T-cell (primary cell): ENCODE data around the gene IL1RAPL2. TPM values are rescaled to one million over a fixed set of nuclear protein-coding genes. Genes with fewer than 3 reads are reported as not detected.
"Not testable (repeated sequence)": the region's sequence is repeated elsewhere in the genome, so short reads cannot be mapped to it uniquely, and the experiment has no call there.

Source experiments
- ATAC-seq, 4 experiments: fragments of 200-7000 bp in 3 of 4; fragments of 150-1000 bp in 1 of 4; cut with Tn5 transposase; replicated peaks in 1 of 4; 1 replicate in 3 of 4; 2 replicates in 1 of 4; pipeline ENCODE4 v1.10.0; 2021; ENCODE audit warnings: moderate library complexity in 3 of 4, mild to moderate bottlenecking in 2 of 4, moderate number of reproducible peaks in 1 of 4
- CTCF ChIA-PET, 2 donors: fragments of 300-600 bp; sonication (Branson Sonifier 250); formaldehyde crosslinking; loops; one replicate each; lab custom pipeline; 2022; ENCODE audit warnings: antibody characterized with exemption in 2 of 2; lab: Charles Lee
- POLR2A ChIA-PET, 2 donors: fragments of 300-600 bp; sonication (Branson Sonifier 250); formaldehyde crosslinking; loops; one replicate each; lab custom pipeline; 2022; ENCODE audit warnings: antibody characterized with exemption in 2 of 2; lab: Charles Lee
- DNase-seq, 35 experiments: peaks; one replicate each; pipeline versions ENCODE4 v3.0.0 to v3.0.0-alpha.2; 2013 to 2023
- H3K27ac ChIP-seq: one replicate; pipeline ENCODE4 v1.5.1; 2013; ENCODE audit warnings: low read length
- H3K27me3 ChIP-seq, 2 experiments: replicated peaks in 1 of 2; 1 replicate in 1 of 2; 2 replicates in 1 of 2; pipeline versions ENCODE4 v1.6.1 to v1.7.0; 2013; ENCODE audit warnings: low read length in 1 of 2, mixed read lengths in 1 of 2; ENCODE audit not compliant: control insufficient read depth in 2 of 2, insufficient read depth in 2 of 2; ENCODE audit errors: extremely low read depth in 1 of 2
- H3K36me3 ChIP-seq, 2 donors: 1 replicate in 1 of 2; 2 replicates in 1 of 2; pipeline versions ENCODE4 v1.6.1 to v1.7.0; 2013; ENCODE audit warnings: low read length in 1 of 2; ENCODE audit not compliant: control insufficient read depth in 2 of 2, insufficient read depth in 1 of 2; ENCODE audit errors: extremely low read depth in 1 of 2
- H3K4me1 ChIP-seq, 2 experiments: 1 replicate in 1 of 2; 2 replicates in 1 of 2; pipeline versions ENCODE4 v1.6.1 to v1.7.0; 2013; ENCODE audit warnings: low read length in 2 of 2, mixed read lengths in 1 of 2; ENCODE audit not compliant: insufficient read depth in 2 of 2, control insufficient read depth in 1 of 2; ENCODE audit errors: extremely low read depth in 1 of 2
- H3K4me3 ChIP-seq, 2 donors: 1 replicate in 1 of 2; 2 replicates in 1 of 2; pipeline versions ENCODE4 v1.5.1 to v1.7.0; 2013; ENCODE audit warnings: mild to moderate bottlenecking in 2 of 2, low read length in 1 of 2, moderate library complexity in 1 of 2; ENCODE audit not compliant: control insufficient read depth in 1 of 2; ENCODE audit errors: extremely low read depth in 1 of 2
- H3K9me3 ChIP-seq: 2 replicates; pipeline ENCODE4 v1.7.0; 2013
- H3K27ac Mint-ChIP-seq, 2 donors: one replicate each; pipeline ENCODE4 v1.8.0; 2020 to 2021; ENCODE audit warnings: mild to moderate bottlenecking in 2 of 2, mixed read lengths in 2 of 2
- H3K27me3 Mint-ChIP-seq, 2 donors: one replicate each; pipeline ENCODE4 v1.8.0; 2021 to 2022; ENCODE audit warnings: mixed read lengths in 2 of 2
- H3K36me3 Mint-ChIP-seq: one replicate; pipeline ENCODE4 v1.8.0; 2021; ENCODE audit warnings: mixed read lengths
- H3K4me1 Mint-ChIP-seq, 3 donors: one replicate each; pipeline ENCODE4 v1.8.0; 2020 to 2022; ENCODE audit warnings: mixed read lengths in 3 of 3, mild to moderate bottlenecking in 1 of 3
- H3K4me3 Mint-ChIP-seq, 3 donors: one replicate each; pipeline ENCODE4 v1.8.0; 2020 to 2022; ENCODE audit warnings: mild to moderate bottlenecking in 3 of 3, mixed read lengths in 3 of 3, moderate library complexity in 3 of 3
- H3K9me3 Mint-ChIP-seq, 3 donors: one replicate each; pipeline ENCODE4 v1.8.0; 2020 to 2022; ENCODE audit warnings: mixed read lengths in 3 of 3
- whole genome bisulfite sequencing: methylation state at CpG from one replicate; pipeline ENCODE4 v1.1.5; 2013; ENCODE audit warnings: missing lambda C conversion rate; ENCODE audit not compliant: insufficient coverage; 5-methylcytosine and 5-hydroxymethylcytosine counted together
- total RNA-seq, 35 experiments: library from RNA in 6 of 35; stranded (reverse) in 6 of 35; fragments of 120-200 nt in 1 of 35; gene quantifications; one replicate each; pipeline versions ENCODE4 v1.2.1 to v1.2.4 and lab custom pipeline; 2013 to 2026

The IL1RAPL2 gene
- total RNA-seq, 5 donors from 2014 or later (not counting 1 experiment from before 2014, with no cell fraction given): not detected

- no peaks in the 10 kb centered on the region for H3K36me3 ChIP-seq
- H3K27me3 Mint-ChIP-seq: peaks cover 0 to 8% of the 10 kb centered on the region in 2 donors
- H3K36me3 Mint-ChIP-seq: no peaks in the 10 kb centered on the region
- H3K4me3 Mint-ChIP-seq: no peak overlapping the region
- no peaks in the 10 kb centered on the region for H3K27me3 ChIP-seq
- ATAC-seq (no peak), DNase-seq (no peak)
- no peaks in the 10 kb centered on the region for H3K4me1 Mint-ChIP-seq
- no peaks in the 10 kb centered on the region for H3K4me1 ChIP-seq
- ChIA-PET CTCF (no interaction called here), POLR2A (no interaction called here)
- no peak overlapping the region for H3K27ac Mint-ChIP-seq
- H3K9me3 Mint-ChIP-seq: no peaks in the 10 kb centered on the region
- H3K27ac ChIP-seq: no peak overlapping the region
- H3K9me3 ChIP-seq: no peaks in the 10 kb centered on the region
- no peak overlapping the region for H3K4me3 ChIP-seq
- WGBS: no CpG with 5 or more reads among the region's 2 CpGs
These were observed 1092.1 kb downstream of the IL1RAPL2 start for GRCh38 chrX:105658136-105658535.

GRCh38 chrX:105662248-105662647, 1096.2 kb downstream of the IL1RAPL2 start:
- Mint-ChIP-seq H3K27ac (no peak overlapping the region), H3K27me3 (peaks cover 0 to 4% of the 10 kb centered on the region in 2 donors), H3K4me1 (no peaks in the 10 kb centered on the region), H3K4me3 (no peak overlapping the region), H3K36me3 (no peaks in the 10 kb centered on the region), H3K9me3 (no peaks in the 10 kb centered on the region)
- Histone ChIP-seq H3K27ac (no peak overlapping the region), H3K4me3 (no peak overlapping the region), H3K36me3 (no peaks in the 10 kb centered on the region), H3K4me1 (no peaks in the 10 kb centered on the region), H3K27me3 (no peaks in the 10 kb centered on the region), H3K9me3 (no peaks in the 10 kb centered on the region)
- ChIA-PET POLR2A (no interaction called here), CTCF (no interaction called here)
- DNase-seq (no peak), ATAC-seq (no peak)
- whole genome bisulfite sequencing: no CpG with 5 or more reads among the region's 2 CpGs

GRCh38 chrX:105664243-105664642, 1098.2 kb downstream of the IL1RAPL2 start:
- no peak for DNase-seq
- no peaks in the 10 kb centered on the region for H3K9me3 Mint-ChIP-seq
- H3K4me3 Mint-ChIP-seq: no peak overlapping the region
- no peak for ATAC-seq
- no CpG with 5 or more reads among the region's 2 CpGs for WGBS
- no peaks in the 10 kb centered on the region for H3K4me1 Mint-ChIP-seq
- Histone ChIP-seq H3K9me3 (no peaks in the 10 kb centered on the region), H3K36me3 (no peaks in the 10 kb centered on the region), H3K27ac (no peak overlapping the region), H3K4me1 (no peaks in the 10 kb centered on the region), H3K4me3 (no peak overlapping the region), H3K27me3 (no peaks in the 10 kb centered on the region)
- H3K27ac Mint-ChIP-seq: no peak overlapping the region
- ChIA-PET POLR2A (no interaction called here), CTCF (no interaction called here)
- H3K27me3 Mint-ChIP-seq: no peaks in the 10 kb centered on the region
- H3K36me3 Mint-ChIP-seq: no peaks in the 10 kb centered on the region

GRCh38 chrX:105684288-105684687, 1118.3 kb downstream of the IL1RAPL2 start:
- H3K27ac ChIP-seq, POLR2A ChIA-PET, H3K27ac Mint-ChIP-seq, H3K36me3 ChIP-seq, H3K36me3 Mint-ChIP-seq, H3K27me3 ChIP-seq, H3K4me1 Mint-ChIP-seq, DNase-seq, H3K27me3 Mint-ChIP-seq, H3K4me3 Mint-ChIP-seq, H3K9me3 Mint-ChIP-seq, H3K4me3 ChIP-seq, CTCF ChIA-PET, ATAC-seq, H3K4me1 ChIP-seq, H3K9me3 ChIP-seq: not testable (repeated sequence)
- WGBS: no CpG with 5 or more reads among the region's 7 CpGs

GRCh38 chrX:105694839-105695238, 1128.8 kb downstream of the IL1RAPL2 start:
- H3K27me3 ChIP-seq: no peaks in the 10 kb centered on the region
- H3K4me3 Mint-ChIP-seq: no peak overlapping the region
- H3K4me1 Mint-ChIP-seq: no peaks in the 10 kb centered on the region
- no peak overlapping the region for H3K27ac Mint-ChIP-seq
- peaks cover 0 to 13% of the 10 kb centered on the region in 2 donors for H3K27me3 Mint-ChIP-seq
- H3K4me3 ChIP-seq: no peak overlapping the region
- DNase-seq (no peak), ATAC-seq (no peak)
- peaks cover 0 to 5% (median 0%) of the 10 kb centered on the region in 3 donors for H3K9me3 Mint-ChIP-seq
- ChIA-PET POLR2A (no interaction called here), CTCF (no interaction called here)
- no peak overlapping the region for H3K27ac ChIP-seq
- no peaks in the 10 kb centered on the region for H3K9me3 ChIP-seq
- no peaks in the 10 kb centered on the region for H3K36me3 Mint-ChIP-seq
- no CpG with 5 or more reads among the region's 1 CpG for WGBS
- H3K36me3 ChIP-seq: no peaks in the 10 kb centered on the region
- no peaks in the 10 kb centered on the region for H3K4me1 ChIP-seq

GRCh38 chrX:105695451-105695850, 1129.5 kb downstream of the IL1RAPL2 start:
- ATAC-seq: no peak
- Histone ChIP-seq H3K27me3 (no peaks in the 10 kb centered on the region), H3K36me3 (no peaks in the 10 kb centered on the region), H3K4me1 (no peaks in the 10 kb centered on the region), H3K27ac (no peak overlapping the region), H3K4me3 (no peak overlapping the region), H3K9me3 (no peaks in the 10 kb centered on the region)
- no peak overlapping the region for H3K4me3 Mint-ChIP-seq
- H3K4me1 Mint-ChIP-seq: no peaks in the 10 kb centered on the region
- no peak for DNase-seq
- no CpG with 5 or more reads among the region's 1 CpG for WGBS
- POLR2A ChIA-PET: no interaction called here
- peaks cover 0 to 5% (median 0%) of the 10 kb centered on the region in 3 donors for H3K9me3 Mint-ChIP-seq
- CTCF ChIA-PET: no interaction called here
- peaks cover 0 to 13% of the 10 kb centered on the region in 2 donors for H3K27me3 Mint-ChIP-seq
- H3K27ac Mint-ChIP-seq: no peak overlapping the region
- no peaks in the 10 kb centered on the region for H3K36me3 Mint-ChIP-seq

- Histone ChIP-seq H3K27ac (no peak overlapping the region), H3K27me3 (no peaks in the 10 kb centered on the region), H3K36me3 (no peaks in the 10 kb centered on the region), H3K4me1 (no peaks in the 10 kb centered on the region), H3K9me3 (no peaks in the 10 kb centered on the region), H3K4me3 (no peak overlapping the region)
- DNase-seq (no peak), ATAC-seq (no peak)
- Mint-ChIP-seq H3K9me3 (peaks cover 0 to 5% (median 0%) of the 10 kb centered on the region in 3 donors), H3K27ac (no peak overlapping the region), H3K4me3 (no peak overlapping the region), H3K4me1 (no peaks in the 10 kb centered on the region), H3K27me3 (peaks cover 0 to 13% of the 10 kb centered on the region in 2 donors), H3K36me3 (no peaks in the 10 kb centered on the region)
- POLR2A ChIA-PET: no interaction called here
- CTCF ChIA-PET: no interaction called here
- WGBS: no CpG with 5 or more reads among the region's 2 CpGs
These were observed 1130.9 kb downstream of the IL1RAPL2 start for GRCh38 chrX:105696870-105697269.
